Tibial artery (tissue), 4 donors: ENCODE data around the gene TCF20.
A peak's percentile ranks its signal among the peaks of the same experiment; 100 is the strongest.

Source experiments
- DNase-seq, 2 donors: peaks; one replicate each; pipeline ENCODE4 v3.0.0-alpha.2; 2019
- H3K27ac ChIP-seq, 2 donors: fragments of 200-600 bp; sonication (generic) in 1 of 2; 1 replicate in 1 of 2; 2 replicates in 1 of 2; pipeline ENCODE4 v1.5.1; 2018 to 2019; ENCODE audit warnings: mild to moderate bottlenecking in 1 of 2
- H3K27me3 ChIP-seq, 2 donors: fragments of 200-600 bp; sonication (generic) in 1 of 2; one replicate each; pipeline versions ENCODE4 v1.5.1 to v1.6.0; 2016 to 2019
- H3K36me3 ChIP-seq, 3 donors: fragments of 200-600 bp; sonication (generic) in 2 of 3; one replicate each; pipeline ENCODE4 v1.5.1; 2016 to 2019; ENCODE audit warnings: mild to moderate bottlenecking in 2 of 3
- H3K4me1 ChIP-seq, 4 donors: fragments of 200-600 bp; sonication (generic) in 2 of 4; 1 replicate in 3 of 4; 2 replicates in 1 of 4; pipeline ENCODE4 v1.5.1; 2016 to 2019
- H3K4me3 ChIP-seq, 2 donors: fragments of 200-600 bp; sonication (generic) in 1 of 2; 1 replicate in 1 of 2; 2 replicates in 1 of 2; pipeline ENCODE4 v1.5.1; 2018 to 2019; ENCODE audit warnings: mild to moderate bottlenecking in 2 of 2
- H3K9me3 ChIP-seq, 3 donors: fragments of 200-600 bp; sonication (generic) in 1 of 3; one replicate each; pipeline ENCODE4 v1.5.1; 2016 to 2019
- CTCF ChIP-seq, 2 experiments: fragments of 200-600 bp in 1 of 2; fragments of 450-650 bp in 1 of 2; IDR thresholded peaks; one replicate each; pipeline ENCODE4 v1.5.1; 2017 to 2019; ENCODE audit warnings: antibody characterized with exemption in 2 of 2, mild to moderate bottlenecking in 1 of 2, moderate library complexity in 1 of 2
- intact Hi-C: fragments of 100-400 bp; cut with DNase I; formaldehyde crosslinking; loops from one replicate; pipeline ENCODE4 v1.15.0; 2023; ENCODE audit warnings: low total_unique reads

The TCF20 gene

GRCh38 chr22:42303396-42304323 is 33.2 kb upstream of the TCF20 start:
- no peaks in the 10 kb centered on the region for H3K9me3 ChIP-seq
- no peak for TF ChIP-seq CTCF (IDR thresholded peaks at IDR 0.05)
- H3K27me3 ChIP-seq: peaks cover 0 to 65% of the 10 kb centered on the region in 2 donors
- H3K36me3 ChIP-seq: no peaks in the 10 kb centered on the region
- no peak overlapping the region for H3K4me3 ChIP-seq
- no peak for DNase-seq
- H3K27ac ChIP-seq: no peak overlapping the region
- peaks cover 0 to 12% (median 4%) of the 10 kb centered on the region in 4 donors for H3K4me1 ChIP-seq
- intact Hi-C loops: no loop called here

- peaks cover 0 to 12% (median 4%) of the 10 kb centered on the region in 4 donors for H3K4me1 ChIP-seq
- TF ChIP-seq CTCF (IDR thresholded peaks at IDR 0.05): no peak
- H3K36me3 ChIP-seq: no peaks in the 10 kb centered on the region
- intact Hi-C loops: no loop called here
- H3K27ac ChIP-seq: no peak overlapping the region
- no peak for DNase-seq
- H3K9me3 ChIP-seq: no peaks in the 10 kb centered on the region
- H3K4me3 ChIP-seq: no peak overlapping the region
- peaks cover 0 to 57% of the 10 kb centered on the region in 2 donors for H3K27me3 ChIP-seq
Measured at GRCh38 chr22:42301742-42302102, 31.3 kb upstream of the TCF20 start.

GRCh38 chr22:42301077-42301741 is 30.8 kb upstream of the TCF20 start:
- H3K27ac ChIP-seq: no peak overlapping the region
- intact Hi-C loops: no loop called here
- no peaks in the 10 kb centered on the region for H3K36me3 ChIP-seq
- DNase-seq: no peak
- no peak for TF ChIP-seq CTCF (IDR thresholded peaks at IDR 0.05)
- no peaks in the 10 kb centered on the region for H3K9me3 ChIP-seq
- H3K27me3 ChIP-seq: peaks cover 0 to 56% of the 10 kb centered on the region in 2 donors
- no peak overlapping the region for H3K4me3 ChIP-seq
- peaks cover 0 to 17% (median 6%) of the 10 kb centered on the region in 4 donors for H3K4me1 ChIP-seq

- Histone ChIP-seq H3K9me3 (no peaks in the 10 kb centered on the region), H3K27ac (no peak overlapping the region), H3K36me3 (no peaks in the 10 kb centered on the region), H3K4me3 (no peak overlapping the region), H3K4me1 (peaks cover 0 to 18% (median 6%) of the 10 kb centered on the region in 4 donors), H3K27me3 (peaks cover 0 to 50% of the 10 kb centered on the region in 2 donors)
- DNase-seq: no peak
- intact Hi-C loops: no loop called here
- no peak for TF ChIP-seq CTCF (IDR thresholded peaks at IDR 0.05)
Measured at GRCh38 chr22:42300259-42301076, 30.0 kb upstream of the TCF20 start.

GRCh38 chr22:42299586-42300258 is 29.3 kb upstream of the TCF20 start:
- Histone ChIP-seq H3K36me3 (no peaks in the 10 kb centered on the region), H3K4me3 (no peak overlapping the region), H3K27ac (no peak overlapping the region), H3K9me3 (no peaks in the 10 kb centered on the region), H3K4me1 (peaks cover 0 to 18% (median 6%) of the 10 kb centered on the region in 4 donors), H3K27me3 (peaks cover 0 to 46% of the 10 kb centered on the region in 2 donors)
- intact Hi-C loops: no loop called here
- DNase-seq: peak in 1 of 2 donors; percentile 31
- TF ChIP-seq CTCF (IDR thresholded peaks at IDR 0.05): no peak
